GM11168 (cell line): ENCODE data around the gene PPL.

Source experiments
- in situ Hi-C: fragments of 300-500 bp; cut with MboI; formaldehyde crosslinking; loops from one replicate; pipeline ENCODE4 v1.12.0; 2022; ENCODE audit warnings: low sequenced_read_pairs; ENCODE audit not compliant: unreplicated experiment

PPL gene

GRCh38 chr16:4840984-4841383, 96.0 kb downstream of the PPL start:
- in situ Hi-C loops, result no loop called here

DNA sequence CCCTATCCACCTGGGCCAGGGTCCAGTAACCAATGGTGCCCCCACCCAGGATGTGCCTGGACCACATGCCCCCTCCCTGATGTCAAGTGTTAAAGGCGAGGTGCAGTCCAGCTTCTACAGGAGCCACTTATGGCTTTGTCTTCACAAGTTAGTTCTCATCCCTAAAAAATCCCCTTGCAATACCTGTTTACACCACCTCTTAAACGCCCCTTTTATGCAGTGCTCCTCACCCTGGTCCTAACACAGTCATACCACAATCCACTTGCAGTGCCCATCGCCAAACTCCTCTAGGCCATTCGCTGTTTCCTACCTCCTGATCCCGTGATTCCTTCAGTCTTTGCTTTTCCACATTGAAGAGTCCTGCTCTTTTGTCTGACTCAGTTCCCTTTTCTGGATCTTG, 97.0 kb downstream of the PPL start:
- in situ Hi-C loops, result no loop called here

GRCh38 chr16:4837733-4838501, 99.0 kb downstream of the PPL start:
- in situ Hi-C loops, result no loop called here

GRCh38 chr16:4836727-4837126, 100.2 kb downstream of the PPL start:
- in situ Hi-C loops, result no loop called here

GRCh38 chr16:4833584-4833983, 103.4 kb downstream of the PPL start:
- in situ Hi-C loops, result no loop called here

DNA sequence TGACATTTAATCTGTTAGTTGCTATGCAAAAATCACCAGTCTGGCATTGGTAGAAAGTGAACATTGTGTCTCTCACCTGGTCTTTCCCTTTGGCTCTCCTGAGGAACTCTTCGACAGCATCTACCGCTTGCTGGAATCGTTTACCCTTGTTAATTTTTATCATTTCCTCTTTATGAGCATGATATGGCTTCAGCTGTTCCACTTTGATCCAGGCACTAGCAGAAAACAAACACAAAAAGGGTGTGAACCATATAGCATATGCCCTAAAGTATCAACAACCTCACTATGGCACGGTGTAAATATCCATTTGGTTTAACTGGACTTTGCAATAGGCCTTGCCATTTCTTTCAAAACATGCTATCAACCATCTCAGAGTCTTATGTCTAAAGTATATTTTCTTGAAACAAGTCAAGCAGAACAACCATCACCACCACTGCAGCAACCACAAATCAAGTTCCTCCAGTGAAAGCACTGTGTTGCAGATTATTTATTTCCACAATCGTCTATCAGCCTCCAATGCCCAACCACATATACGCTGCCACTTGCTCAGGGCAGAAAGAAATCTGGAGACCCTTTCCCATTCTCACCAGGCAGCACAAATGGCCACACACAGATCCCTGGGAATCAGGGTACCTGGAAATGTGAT, 104.1 kb downstream of the PPL start:
- in situ Hi-C loops, result no loop called here
